HepG2 (cell line): ENCODE data around the gene MEMO1. TPM values are rescaled to one million over a fixed set of nuclear protein-coding genes. Genes with fewer than 3 reads are reported as not detected.

ENCODE experiments used
- BORCS8-MEF2B ChIP-seq: sonication (generic); formaldehyde crosslinking; IDR thresholded peaks from 2 replicates; pipeline ENCODE4 v1.8.0; 2022; ENCODE audit warnings: mild to moderate bottlenecking, missing genetic modification reagents
- CBFB ChIP-seq: sonication (generic); formaldehyde crosslinking; IDR thresholded peaks from 2 replicates; pipeline ENCODE4 v1.4.0; 2020; ENCODE audit warnings: missing genetic modification reagents
- CHD2 ChIP-seq: IDR thresholded peaks from 2 replicates; pipeline ENCODE4 v1.6.1; 2011; ENCODE audit warnings: low read depth, low read length, improper control_type of control experiment
- GATAD2A ChIP-seq: IDR thresholded peaks from 2 replicates; pipeline ENCODE4 v1.6.1; 2016
- ISL2 ChIP-seq: sonication (generic); formaldehyde crosslinking; IDR thresholded peaks from 2 replicates; pipeline ENCODE4 v1.5.0; 2020; ENCODE audit warnings: missing genetic modification reagents
- MED8 ChIP-seq: sonication (generic); formaldehyde crosslinking; IDR thresholded peaks from 2 replicates; pipeline ENCODE4 v1.8.1; 2023; ENCODE audit warnings: mild to moderate bottlenecking, missing genetic modification reagents; ENCODE audit not compliant: insufficient replicate concordance
- SRSF4 ChIP-seq: fragments of 200-400 bp; formaldehyde crosslinking; IDR thresholded peaks from one replicate; pipeline ENCODE4 v1.6.1; 2018; ENCODE audit warnings: mild to moderate bottlenecking, low read depth, low read length, moderate library complexity; ENCODE audit not compliant: poor library complexity, severe bottlenecking
- TOPORS ChIP-seq: sonication (generic); formaldehyde crosslinking; IDR thresholded peaks from 2 replicates; pipeline ENCODE4 v1.8.0; 2023; ENCODE audit warnings: mild to moderate bottlenecking, missing genetic modification reagents
- ZFP62 ChIP-seq: sonication (generic); formaldehyde crosslinking; IDR thresholded peaks from 2 replicates; pipeline ENCODE4 v1.4.0; 2020; ENCODE audit warnings: missing genetic modification reagents
- ZMYM4 ChIP-seq: sonication (generic); formaldehyde crosslinking; IDR thresholded peaks from 2 replicates; pipeline ENCODE4 v1.8.1; 2023; ENCODE audit warnings: mild to moderate bottlenecking, missing genetic modification reagents
- ZNF546 ChIP-seq: sonication (generic); formaldehyde crosslinking; conservative IDR thresholded peaks from 2 replicates; pipeline ENCODE4 v1.8.1; 2023; ENCODE audit warnings: mild to moderate bottlenecking, missing genetic modification reagents
- ZNF558 ChIP-seq: sonication (generic); formaldehyde crosslinking; IDR thresholded peaks from 2 replicates; pipeline ENCODE4 v1.9.0; 2022; ENCODE audit warnings: mild to moderate bottlenecking, missing genetic modification reagents, borderline replicate concordance
- polyA plus RNA-seq, 8 experiments: library from polyadenylated mRNA; depleted of rRNA in 3 of 8; stranded (reverse) in 7 of 8; unstranded in 1 of 8; fragments of >200 nt; fragmentation: Illumina TruSeq in 4 of 8; extraction: Trizol in 4 of 8; gene quantifications; 2 replicates each; pipeline versions ENCODE4 v1.2.1 to v1.2.3, GENCODE V29; 2011 to 2016; ENCODE audit warnings: low read depth in 4 of 8, missing spikeins in 1 of 8, mixed read lengths in 1 of 8; ENCODE audit not compliant: insufficient read depth in 1 of 8
- total RNA-seq, 5 experiments: library from RNA; depleted of rRNA; stranded (reverse); fragments of >200 nt; fragmentation: Illumina TruSeq; extraction: Trizol; gene quantifications; 2 replicates each; pipeline ENCODE4 v1.2.3, GENCODE V29; 2016; ENCODE audit warnings: low read depth in 1 of 5
- TF ChIP-seq, protein P1 (sequence below): sonication (generic); formaldehyde crosslinking; IDR thresholded peaks from 2 replicates; pipeline ENCODE4 v1.8.1; 2022; ENCODE audit warnings: mild to moderate bottlenecking, missing genetic modification reagents
- TF ChIP-seq, protein P2 (sequence below): IDR thresholded peaks from 2 replicates; pipeline ENCODE4 v1.6.1; 2016; ENCODE audit warnings: mild to moderate bottlenecking, missing biosample characterization, missing genetic modification reagents
- TF ChIP-seq, protein P3 (sequence below): sonication (generic); formaldehyde crosslinking; IDR thresholded peaks from 2 replicates; pipeline ENCODE4 v1.4.0; 2020; ENCODE audit warnings: mild to moderate bottlenecking, missing genetic modification reagents, borderline replicate concordance
- TF ChIP-seq, protein P4 (sequence below): sonication (generic); formaldehyde crosslinking; IDR thresholded peaks from 2 replicates; pipeline ENCODE4 v1.4.0; 2020; ENCODE audit warnings: mild to moderate bottlenecking, missing genetic modification reagents
- TF ChIP-seq, protein P5 (sequence below): sonication (generic); formaldehyde crosslinking; IDR thresholded peaks from 2 replicates; pipeline ENCODE4 v1.4.0; 2020; ENCODE audit warnings: mild to moderate bottlenecking, missing genetic modification reagents
- TF ChIP-seq, protein P6 (sequence below): sonication (generic); formaldehyde crosslinking; conservative IDR thresholded peaks from 2 replicates; pipeline ENCODE4 v1.8.0; 2022; ENCODE audit warnings: low read depth, missing genetic modification reagents
- TF ChIP-seq, protein P7 (sequence below): sonication (generic); formaldehyde crosslinking; IDR thresholded peaks from 2 replicates; pipeline ENCODE4 v1.5.0; 2020; ENCODE audit warnings: mild to moderate bottlenecking, missing genetic modification reagents

Gene MEMO1
- total and polyA plus RNA-seq, 2 of the 13 experiments (the other 11 are each of a cell fraction or from before 2014, with no cell fraction given): 69.8 to 81.6 TPM

DNA sequence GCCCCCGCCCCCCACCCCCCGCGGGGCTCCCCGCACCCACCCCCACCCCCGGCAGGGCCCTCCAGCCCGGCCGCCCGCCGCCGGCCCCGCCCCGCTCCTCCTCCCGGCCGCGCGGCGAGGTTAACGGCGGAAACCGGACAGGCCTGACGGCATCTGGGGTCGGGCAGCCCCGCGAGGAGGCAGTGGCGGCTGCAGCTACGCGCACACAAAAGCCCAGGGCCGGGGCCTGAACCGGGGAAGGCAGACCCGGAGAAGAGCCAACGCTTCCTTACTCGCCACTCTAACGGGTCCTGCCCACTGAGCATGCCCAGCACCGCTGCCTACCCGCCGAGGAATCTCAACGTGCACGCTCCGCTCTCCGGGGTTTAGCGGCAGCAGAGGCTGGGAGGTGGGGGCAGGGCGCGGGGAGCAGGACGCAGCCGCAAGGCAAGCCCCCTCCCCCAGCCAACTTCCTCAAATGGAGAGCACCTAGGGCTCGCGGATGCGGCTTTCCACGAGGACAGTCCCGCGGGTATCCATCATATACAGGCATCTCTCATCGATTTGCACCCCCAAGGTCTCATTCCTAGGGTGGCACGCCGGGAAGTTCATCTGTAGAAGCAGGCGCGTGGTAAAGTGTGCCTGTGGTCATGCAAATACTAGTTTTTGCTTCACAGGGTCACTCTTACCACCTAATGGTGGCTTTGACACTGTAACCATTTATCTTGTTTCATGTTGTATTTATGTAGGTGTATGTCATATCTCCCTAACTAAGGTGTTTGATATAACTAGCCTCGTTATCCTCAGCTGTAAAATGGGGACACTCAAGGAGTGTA, at the start of gene MEMO1 (continued):
- TF ChIP-seq, protein P1, sequence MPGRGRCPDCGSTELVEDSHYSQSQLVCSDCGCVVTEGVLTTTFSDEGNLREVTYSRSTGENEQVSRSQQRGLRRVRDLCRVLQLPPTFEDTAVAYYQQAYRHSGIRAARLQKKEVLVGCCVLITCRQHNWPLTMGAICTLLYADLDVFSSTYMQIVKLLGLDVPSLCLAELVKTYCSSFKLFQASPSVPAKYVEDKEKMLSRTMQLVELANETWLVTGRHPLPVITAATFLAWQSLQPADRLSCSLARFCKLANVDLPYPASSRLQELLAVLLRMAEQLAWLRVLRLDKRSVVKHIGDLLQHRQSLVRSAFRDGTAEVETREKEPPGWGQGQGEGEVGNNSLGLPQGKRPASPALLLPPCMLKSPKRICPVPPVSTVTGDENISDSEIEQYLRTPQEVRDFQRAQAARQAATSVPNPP (CRISPR knock-in tag): peak; percentile 78; the same call in 1 of the 2 replicates
- TF ChIP-seq, protein P2, sequence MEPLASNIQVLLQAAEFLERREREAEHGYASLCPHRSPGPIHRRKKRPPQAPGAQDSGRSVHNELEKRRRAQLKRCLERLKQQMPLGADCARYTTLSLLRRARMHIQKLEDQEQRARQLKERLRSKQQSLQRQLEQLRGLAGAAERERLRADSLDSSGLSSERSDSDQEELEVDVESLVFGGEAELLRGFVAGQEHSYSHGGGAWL: peak; percentile 96
- TF ChIP-seq ZNF546 (CRISPR knock-in tag) (0 out of 2 replicates have a peak, but pooled peaks have one; percentile 25), ZMYM4 (CRISPR knock-in tag) (peak; percentile 98), SRSF4 (peak; percentile 74), ISL2 (CRISPR knock-in tag) (peak; percentile 86), GATAD2A (peak; percentile 80), TOPORS (CRISPR knock-in tag) (peak; percentile 88), CHD2 (peak; percentile 88), CBFB (CRISPR knock-in tag) (peak; percentile 97), MED8 (CRISPR knock-in tag) (peak; percentile 95), BORCS8-MEF2B (CRISPR knock-in tag) (peak; percentile 96), ZFP62 (CRISPR knock-in tag) (no peak), ZNF558 (CRISPR knock-in tag) (peak; percentile 99)
- TF ChIP-seq, protein P3, sequence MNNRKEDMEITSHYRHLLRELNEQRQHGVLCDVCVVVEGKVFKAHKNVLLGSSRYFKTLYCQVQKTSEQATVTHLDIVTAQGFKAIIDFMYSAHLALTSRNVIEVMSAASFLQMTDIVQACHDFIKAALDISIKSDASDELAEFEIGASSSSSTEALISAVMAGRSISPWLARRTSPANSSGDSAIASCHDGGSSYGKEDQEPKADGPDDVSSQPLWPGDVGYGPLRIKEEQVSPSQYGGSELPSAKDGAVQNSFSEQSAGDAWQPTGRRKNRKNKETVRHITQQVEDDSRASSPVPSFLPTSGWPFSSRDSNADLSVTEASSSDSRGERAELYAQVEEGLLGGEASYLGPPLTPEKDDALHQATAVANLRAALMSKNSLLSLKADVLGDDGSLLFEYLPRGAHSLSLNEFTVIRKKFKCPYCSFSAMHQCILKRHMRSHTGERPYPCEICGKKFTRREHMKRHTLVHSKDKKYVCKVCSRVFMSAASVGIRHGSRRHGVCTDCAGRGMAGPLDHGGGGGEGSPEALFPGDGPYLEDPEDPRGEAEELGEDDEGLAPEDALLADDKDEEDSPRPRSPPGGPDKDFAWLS (CRISPR knock-in tag): no peak; the same call in 1 of the 2 replicates
- TF ChIP-seq, protein P4, sequence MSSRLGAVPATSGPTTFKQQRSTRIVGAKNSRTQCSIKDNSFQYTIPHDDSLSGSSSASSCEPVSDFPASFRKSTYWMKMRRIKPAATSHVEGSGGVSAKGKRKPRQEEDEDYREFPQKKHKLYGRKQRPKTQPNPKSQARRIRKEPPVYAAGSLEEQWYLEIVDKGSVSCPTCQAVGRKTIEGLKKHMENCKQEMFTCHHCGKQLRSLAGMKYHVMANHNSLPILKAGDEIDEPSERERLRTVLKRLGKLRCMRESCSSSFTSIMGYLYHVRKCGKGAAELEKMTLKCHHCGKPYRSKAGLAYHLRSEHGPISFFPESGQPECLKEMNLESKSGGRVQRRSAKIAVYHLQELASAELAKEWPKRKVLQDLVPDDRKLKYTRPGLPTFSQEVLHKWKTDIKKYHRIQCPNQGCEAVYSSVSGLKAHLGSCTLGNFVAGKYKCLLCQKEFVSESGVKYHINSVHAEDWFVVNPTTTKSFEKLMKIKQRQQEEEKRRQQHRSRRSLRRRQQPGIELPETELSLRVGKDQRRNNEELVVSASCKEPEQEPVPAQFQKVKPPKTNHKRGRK (CRISPR knock-in tag): no peak
- TF ChIP-seq, protein P5, sequence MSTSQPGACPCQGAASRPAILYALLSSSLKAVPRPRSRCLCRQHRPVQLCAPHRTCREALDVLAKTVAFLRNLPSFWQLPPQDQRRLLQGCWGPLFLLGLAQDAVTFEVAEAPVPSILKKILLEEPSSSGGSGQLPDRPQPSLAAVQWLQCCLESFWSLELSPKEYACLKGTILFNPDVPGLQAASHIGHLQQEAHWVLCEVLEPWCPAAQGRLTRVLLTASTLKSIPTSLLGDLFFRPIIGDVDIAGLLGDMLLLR (CRISPR knock-in tag): peak; percentile 96
- TF ChIP-seq, protein P6, sequence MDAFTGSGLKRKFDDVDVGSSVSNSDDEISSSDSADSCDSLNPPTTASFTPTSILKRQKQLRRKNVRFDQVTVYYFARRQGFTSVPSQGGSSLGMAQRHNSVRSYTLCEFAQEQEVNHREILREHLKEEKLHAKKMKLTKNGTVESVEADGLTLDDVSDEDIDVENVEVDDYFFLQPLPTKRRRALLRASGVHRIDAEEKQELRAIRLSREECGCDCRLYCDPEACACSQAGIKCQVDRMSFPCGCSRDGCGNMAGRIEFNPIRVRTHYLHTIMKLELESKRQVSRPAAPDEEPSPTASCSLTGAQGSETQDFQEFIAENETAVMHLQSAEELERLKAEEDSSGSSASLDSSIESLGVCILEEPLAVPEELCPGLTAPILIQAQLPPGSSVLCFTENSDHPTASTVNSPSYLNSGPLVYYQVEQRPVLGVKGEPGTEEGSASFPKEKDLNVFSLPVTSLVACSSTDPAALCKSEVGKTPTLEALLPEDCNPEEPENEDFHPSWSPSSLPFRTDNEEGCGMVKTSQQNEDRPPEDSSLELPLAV (CRISPR knock-in tag): no peak
- TF ChIP-seq, protein P7, sequence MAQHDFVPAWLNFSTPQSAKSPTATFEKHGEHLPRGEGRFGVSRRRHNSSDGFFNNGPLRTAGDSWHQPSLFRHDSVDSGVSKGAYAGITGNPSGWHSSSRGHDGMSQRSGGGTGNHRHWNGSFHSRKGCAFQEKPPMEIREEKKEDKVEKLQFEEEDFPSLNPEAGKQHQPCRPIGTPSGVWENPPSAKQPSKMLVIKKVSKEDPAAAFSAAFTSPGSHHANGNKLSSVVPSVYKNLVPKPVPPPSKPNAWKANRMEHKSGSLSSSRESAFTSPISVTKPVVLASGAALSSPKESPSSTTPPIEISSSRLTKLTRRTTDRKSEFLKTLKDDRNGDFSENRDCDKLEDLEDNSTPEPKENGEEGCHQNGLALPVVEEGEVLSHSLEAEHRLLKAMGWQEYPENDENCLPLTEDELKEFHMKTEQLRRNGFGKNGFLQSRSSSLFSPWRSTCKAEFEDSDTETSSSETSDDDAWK (CRISPR knock-in tag): no peak
